H9 (cell line): ENCODE results near the gene GAL3ST2. TPM values are rescaled to one million over a fixed set of nuclear protein-coding genes. Genes with fewer than 3 reads are reported as not detected.

Experiments
- DNase-seq: peaks from one replicate; pipeline ENCODE4 v3.0.0-alpha.2; 2017
- H2AFZ ChIP-seq: one replicate; pipeline ENCODE4 v1.6.1; 2013; ENCODE audit warnings: mild to moderate bottlenecking, low read length, control low read depth, moderate library complexity
- H2AK5ac ChIP-seq: 2 replicates; pipeline ENCODE4 v1.6.1; 2013; ENCODE audit warnings: low read length, control low read depth, mixed read lengths; ENCODE audit not compliant: insufficient read length
- H2BK120ac ChIP-seq: one replicate; pipeline ENCODE4 v1.6.1; 2013; ENCODE audit warnings: low read depth, mild to moderate bottlenecking, low read length, control low read depth, inconsistent platforms; ENCODE audit not compliant: poor library complexity, severe bottlenecking
- H2BK12ac ChIP-seq: 2 replicates; pipeline ENCODE4 v1.6.1; 2013; ENCODE audit warnings: low read length, control low read depth, mixed read lengths, low read depth; ENCODE audit not compliant: insufficient read length
- H2BK15ac ChIP-seq: 2 replicates; pipeline ENCODE4 v1.6.1; 2013; ENCODE audit warnings: low read depth, low read length, control low read depth
- H2BK20ac ChIP-seq: one replicate; pipeline ENCODE4 v1.6.1; 2013; ENCODE audit warnings: low read depth, mild to moderate bottlenecking, low read length, control low read depth, inconsistent platforms; ENCODE audit not compliant: poor library complexity, severe bottlenecking
- H2BK5ac ChIP-seq: 2 replicates; pipeline ENCODE4 v1.6.1; 2013; ENCODE audit warnings: low read length, control low read depth, mixed read lengths; ENCODE audit not compliant: insufficient read length
- H3K14ac ChIP-seq: 2 replicates; pipeline ENCODE4 v1.6.1; 2013; ENCODE audit warnings: low read length, control low read depth; ENCODE audit not compliant: insufficient read depth
- H3K18ac ChIP-seq: 2 replicates; pipeline ENCODE4 v1.6.1; 2013; ENCODE audit warnings: low read depth, mild to moderate bottlenecking, mixed read lengths, low read length, control low read depth; ENCODE audit not compliant: insufficient read length
- H3K23ac ChIP-seq: 2 replicates; pipeline ENCODE4 v1.6.1; 2013; ENCODE audit warnings: low read length, control low read depth, mixed read lengths, low read depth; ENCODE audit not compliant: insufficient read length
- H3K23me2 ChIP-seq: 2 replicates; pipeline ENCODE4 v1.6.1; 2013; ENCODE audit warnings: low read depth, mild to moderate bottlenecking, mixed read lengths, low read length, control low read depth; ENCODE audit not compliant: insufficient read length, poor library complexity, severe bottlenecking
- H3K27ac ChIP-seq: 2 replicates; pipeline ENCODE4 v1.5.1; 2013; ENCODE audit warnings: low read length, control low read depth, mixed read lengths, low read depth; ENCODE audit not compliant: insufficient read length
- H3K27me3 ChIP-seq: 2 replicates; pipeline ENCODE4 v1.6.1; 2013; ENCODE audit warnings: low read length, control low read depth, inconsistent platforms; ENCODE audit not compliant: insufficient read depth
- H3K4ac ChIP-seq: 2 replicates; pipeline ENCODE4 v1.6.1; 2013; ENCODE audit warnings: low read depth, mild to moderate bottlenecking, control low read depth, inconsistent platforms, low read length, moderate library complexity
- H3K4me1 ChIP-seq: 2 replicates; pipeline ENCODE4 v1.6.1; 2013; ENCODE audit warnings: low read length, control low read depth, inconsistent platforms; ENCODE audit not compliant: insufficient read depth
- H3K4me2 ChIP-seq: 2 replicates; pipeline ENCODE4 v1.6.1; 2013; ENCODE audit warnings: low read length, control low read depth, mixed read lengths; ENCODE audit not compliant: insufficient read length, insufficient read depth
- H3K56ac ChIP-seq: 2 replicates; pipeline ENCODE4 v1.6.1; 2013; ENCODE audit warnings: low read depth, mild to moderate bottlenecking, mixed read lengths, low read length, control low read depth; ENCODE audit not compliant: insufficient read length
- H3K79me1 ChIP-seq: 2 replicates; pipeline ENCODE4 v1.6.1; 2013; ENCODE audit warnings: low read depth, mild to moderate bottlenecking, moderate library complexity, low read length, control low read depth, inconsistent platforms; ENCODE audit not compliant: insufficient read depth, poor library complexity, severe bottlenecking
- H3K79me2 ChIP-seq: 2 replicates; pipeline ENCODE4 v1.6.1; 2013; ENCODE audit warnings: low read length, control low read depth, inconsistent platforms; ENCODE audit not compliant: insufficient read depth
- H3K9ac ChIP-seq: 2 replicates; pipeline ENCODE4 v1.6.1; 2013; ENCODE audit warnings: low read length, control low read depth, mixed read lengths; ENCODE audit not compliant: insufficient read length; ENCODE audit errors: extremely low read depth
- H3K9me3 ChIP-seq: one replicate; pipeline ENCODE4 v1.6.1; 2013; ENCODE audit warnings: low read depth, low read length, inconsistent platforms; ENCODE audit not compliant: control insufficient read depth
- H3T11ph ChIP-seq: one replicate; pipeline ENCODE4 v1.6.1; 2013; ENCODE audit warnings: mild to moderate bottlenecking, low read length, control low read depth, inconsistent platforms
- H4K20me1 ChIP-seq: one replicate; pipeline ENCODE4 v1.6.1; 2013; ENCODE audit not compliant: control insufficient read depth, insufficient read length, insufficient read depth
- H4K5ac ChIP-seq: 2 replicates; pipeline ENCODE4 v1.6.1; 2013; ENCODE audit warnings: low read depth, mild to moderate bottlenecking, mixed read lengths, low read length, control low read depth; ENCODE audit not compliant: insufficient read length
- H4K8ac ChIP-seq: replicated peaks from 2 replicates; pipeline ENCODE4 v1.6.1; 2013; ENCODE audit warnings: low read length, control low read depth, mixed read lengths, low read depth; ENCODE audit not compliant: insufficient read length
- H4K91ac ChIP-seq: 2 replicates; pipeline ENCODE4 v1.6.1; 2013; ENCODE audit warnings: low read depth, mild to moderate bottlenecking, moderate library complexity, mixed read lengths, low read length, control low read depth; ENCODE audit not compliant: insufficient read length
- H3K27ac Mint-ChIP-seq, 3 experiments: 2 replicates in 2 of 3; 3 replicates in 1 of 3; pipeline ENCODE4 v1.8.0; 2020 to 2021; ENCODE audit warnings: mixed read lengths in 3 of 3, mild to moderate bottlenecking in 1 of 3, moderate library complexity in 1 of 3
- H3K27me3 Mint-ChIP-seq: 2 replicates; pipeline ENCODE4 v1.8.0; 2021; ENCODE audit warnings: low read depth, mild to moderate bottlenecking, moderate library complexity, mixed read lengths
- H3K36me3 Mint-ChIP-seq, 3 experiments: 2 replicates in 2 of 3; 3 replicates in 1 of 3; pipeline ENCODE4 v1.8.0; 2020 to 2021; ENCODE audit warnings: low read depth in 3 of 3, mixed read lengths in 3 of 3; ENCODE audit not compliant: insufficient read depth in 1 of 3
- H3K4me1 Mint-ChIP-seq, 2 experiments: 2 replicates each; pipeline ENCODE4 v1.8.0; 2020; ENCODE audit warnings: mixed read lengths in 2 of 2
- H3K4me3 Mint-ChIP-seq, 2 experiments: 2 replicates in 1 of 2; 3 replicates in 1 of 2; pipeline ENCODE4 v1.8.0; 2020 to 2021; ENCODE audit warnings: mild to moderate bottlenecking in 2 of 2, mixed read lengths in 2 of 2, moderate library complexity in 1 of 2
- H3K9me3 Mint-ChIP-seq, 2 experiments: 2 replicates in 1 of 2; 3 replicates in 1 of 2; pipeline ENCODE4 v1.8.0; 2020; ENCODE audit warnings: mild to moderate bottlenecking in 2 of 2, mixed read lengths in 2 of 2, moderate library complexity in 1 of 2
- WGBS: extraction: QIAGEN DNeasy Blood & Tissue Kit; methylation state at CpG from one replicate; pipeline ENCODE4 v1.1.7; 2013; ENCODE audit warnings: missing lambda C conversion rate, low lambda C conversion rate, mixed read lengths; ENCODE audit not compliant: insufficient read length; ENCODE audit errors: extremely low coverage; 5-methylcytosine and 5-hydroxymethylcytosine counted together
- total RNA-seq: library from RNA; stranded (reverse); gene quantifications from 2 replicates; pipeline ENCODE4 v1.2.1, GENCODE V29; 2021
- TF ChIP-seq, protein P1 (sequence below): fragments of 200-600 bp; sonication (generic); conservative IDR thresholded peaks from 3 replicates; pipeline ENCODE4 v1.8.0; 2021; ENCODE audit warnings: antibody characterized with exemption, mild to moderate bottlenecking

The GAL3ST2 gene
- total RNA-seq, 1 experiment from 2014 or later = 0.33 TPM

DNA sequence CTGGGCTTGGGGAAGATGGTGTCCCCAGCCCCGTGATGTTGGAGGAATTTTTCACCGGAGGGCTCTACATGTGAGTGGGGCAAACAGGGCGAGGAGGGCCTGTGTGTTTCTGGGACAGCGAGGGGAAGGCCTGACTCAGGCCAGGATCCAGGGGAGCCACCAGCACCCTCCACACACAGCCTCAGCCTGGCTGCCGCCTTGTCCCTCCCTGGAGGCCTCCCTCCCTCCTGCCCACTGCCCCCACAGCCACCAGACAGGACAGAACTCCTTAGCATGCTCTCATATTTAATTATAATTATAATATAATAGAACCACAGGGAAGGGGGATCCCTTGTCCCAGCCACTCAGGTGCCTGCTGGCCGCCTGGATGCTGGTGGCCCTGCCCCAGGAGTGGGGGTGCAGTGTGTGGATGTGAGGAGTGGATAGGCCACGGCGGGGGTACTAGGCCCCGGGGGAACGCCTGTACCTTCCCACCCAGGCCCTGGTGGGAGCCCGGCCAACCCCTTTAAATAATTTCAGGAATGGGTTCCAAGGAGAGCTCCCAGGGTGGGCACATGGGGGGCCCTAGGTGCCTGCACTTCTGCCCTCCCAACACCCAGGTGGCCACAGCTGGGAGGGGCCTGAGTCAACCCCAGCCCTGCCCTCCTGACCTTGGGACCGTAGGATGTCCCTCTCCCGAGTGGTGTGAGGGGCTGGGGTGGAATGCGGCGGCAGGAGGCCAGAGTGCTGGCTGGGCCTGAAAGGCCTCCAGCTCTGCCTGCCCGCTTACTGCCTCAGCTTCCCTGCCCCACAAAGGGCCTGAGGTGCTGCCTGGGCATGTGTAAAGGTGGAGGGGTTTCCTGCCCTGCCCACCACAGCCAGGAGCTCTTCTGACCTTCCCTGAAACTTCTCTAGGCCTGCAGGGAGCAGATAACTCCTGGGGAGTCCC lies 73.3 kb downstream of the GAL3ST2 start:
- Histone ChIP-seq H3K9ac (no peak overlapping the region), H4K91ac (no peak overlapping the region), H3K27me3 (peaks cover 2% of the 10 kb centered on the region; the same call in 1 of the 2 replicates), H3K9me3 (no peaks in the 10 kb centered on the region), H4K8ac (no peak overlapping the region), H3K23ac (no peak overlapping the region), H2BK5ac (no peak overlapping the region), H3K56ac (no peak overlapping the region), H4K20me1 (no peaks in the 10 kb centered on the region), H3K79me1 (no peaks in the 10 kb centered on the region), H2BK20ac (no peak overlapping the region), H3K18ac (no peak overlapping the region), H3K23me2 (no peaks in the 10 kb centered on the region), H4K5ac (no peak overlapping the region), H2BK12ac (no peak overlapping the region), H2AFZ (no peak overlapping the region), H3K79me2 (no peaks in the 10 kb centered on the region), H2AK5ac (no peak overlapping the region), H3K4me2 (no peak overlapping the region), H2BK120ac (no peak overlapping the region), H2BK15ac (no peak overlapping the region), H3K4me1 (no peaks in the 10 kb centered on the region), H3T11ph (no peak overlapping the region), H3K14ac (no peak overlapping the region), H3K4ac (no peak overlapping the region), H3K27ac (no peak overlapping the region)
- TF ChIP-seq, protein P1, sequence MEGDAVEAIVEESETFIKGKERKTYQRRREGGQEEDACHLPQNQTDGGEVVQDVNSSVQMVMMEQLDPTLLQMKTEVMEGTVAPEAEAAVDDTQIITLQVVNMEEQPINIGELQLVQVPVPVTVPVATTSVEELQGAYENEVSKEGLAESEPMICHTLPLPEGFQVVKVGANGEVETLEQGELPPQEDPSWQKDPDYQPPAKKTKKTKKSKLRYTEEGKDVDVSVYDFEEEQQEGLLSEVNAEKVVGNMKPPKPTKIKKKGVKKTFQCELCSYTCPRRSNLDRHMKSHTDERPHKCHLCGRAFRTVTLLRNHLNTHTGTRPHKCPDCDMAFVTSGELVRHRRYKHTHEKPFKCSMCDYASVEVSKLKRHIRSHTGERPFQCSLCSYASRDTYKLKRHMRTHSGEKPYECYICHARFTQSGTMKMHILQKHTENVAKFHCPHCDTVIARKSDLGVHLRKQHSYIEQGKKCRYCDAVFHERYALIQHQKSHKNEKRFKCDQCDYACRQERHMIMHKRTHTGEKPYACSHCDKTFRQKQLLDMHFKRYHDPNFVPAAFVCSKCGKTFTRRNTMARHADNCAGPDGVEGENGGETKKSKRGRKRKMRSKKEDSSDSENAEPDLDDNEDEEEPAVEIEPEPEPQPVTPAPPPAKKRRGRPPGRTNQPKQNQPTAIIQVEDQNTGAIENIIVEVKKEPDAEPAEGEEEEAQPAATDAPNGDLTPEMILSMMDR = no peak
- peak; percentile 13 for DNase-seq
- no peak overlapping the region; a peak in 1 of 7 replicates for H3K27ac Mint-ChIP-seq
- WGBS = no CpG with 5 or more reads among the region's 16 CpGs
- no peaks in the 10 kb centered on the region for H3K36me3 Mint-ChIP-seq
- peaks cover 25% of the 10 kb centered on the region for H3K27me3 Mint-ChIP-seq
- H3K4me1 Mint-ChIP-seq = peaks cover 0 to 5% of the 10 kb centered on the region in 2 experiments; a peak in 1 of 4 replicates
- H3K4me3 Mint-ChIP-seq = no peak overlapping the region
- H3K9me3 Mint-ChIP-seq = peaks cover 0 to 4% of the 10 kb centered on the region in 2 experiments; a peak in 1 of 5 replicates
